DOHH2 (cell line): ENCODE measurements around the gene MAP7D3.

Experiments used
- EZH2phosphoT487 ChIP-seq: fragments of 200-600 bp; sonication (generic); IDR thresholded peaks from 2 replicates; pipeline ENCODE4 v1.6.1; 2017; ENCODE audit warnings: borderline replicate concordance, mild to moderate bottlenecking, antibody characterized with exemption, low read length, moderate library complexity, mixed read lengths
- TF ChIP-seq, protein P1 (sequence below): fragments of 200-600 bp; sonication (generic); IDR thresholded peaks from one replicate; pipeline ENCODE4 v1.5.1; 2014; ENCODE audit warnings: antibody characterized with exemption, mild to moderate bottlenecking, low read depth, low read length; ENCODE audit not compliant: poor library complexity, severe bottlenecking

DNA sequence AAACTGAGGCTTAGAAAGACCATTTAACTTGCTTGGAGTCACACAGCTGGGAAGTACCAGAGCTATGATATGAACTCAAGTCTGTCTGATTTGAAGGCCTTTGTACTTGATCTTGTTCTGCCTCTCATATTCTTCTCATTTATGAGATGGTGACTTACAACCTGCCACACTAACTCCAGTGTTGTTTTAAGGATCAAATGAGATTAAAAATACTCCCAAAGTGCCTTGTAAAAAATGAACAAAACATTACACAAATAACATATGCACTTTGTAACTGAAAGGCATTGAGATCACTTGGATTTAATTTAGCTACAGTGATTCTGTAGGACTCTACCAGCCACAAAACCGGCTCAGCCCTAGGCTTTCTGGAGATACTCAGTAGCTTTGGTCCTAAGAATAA, 15.6 kb upstream of the MAP7D3 start:
- TF ChIP-seq, protein P1, sequence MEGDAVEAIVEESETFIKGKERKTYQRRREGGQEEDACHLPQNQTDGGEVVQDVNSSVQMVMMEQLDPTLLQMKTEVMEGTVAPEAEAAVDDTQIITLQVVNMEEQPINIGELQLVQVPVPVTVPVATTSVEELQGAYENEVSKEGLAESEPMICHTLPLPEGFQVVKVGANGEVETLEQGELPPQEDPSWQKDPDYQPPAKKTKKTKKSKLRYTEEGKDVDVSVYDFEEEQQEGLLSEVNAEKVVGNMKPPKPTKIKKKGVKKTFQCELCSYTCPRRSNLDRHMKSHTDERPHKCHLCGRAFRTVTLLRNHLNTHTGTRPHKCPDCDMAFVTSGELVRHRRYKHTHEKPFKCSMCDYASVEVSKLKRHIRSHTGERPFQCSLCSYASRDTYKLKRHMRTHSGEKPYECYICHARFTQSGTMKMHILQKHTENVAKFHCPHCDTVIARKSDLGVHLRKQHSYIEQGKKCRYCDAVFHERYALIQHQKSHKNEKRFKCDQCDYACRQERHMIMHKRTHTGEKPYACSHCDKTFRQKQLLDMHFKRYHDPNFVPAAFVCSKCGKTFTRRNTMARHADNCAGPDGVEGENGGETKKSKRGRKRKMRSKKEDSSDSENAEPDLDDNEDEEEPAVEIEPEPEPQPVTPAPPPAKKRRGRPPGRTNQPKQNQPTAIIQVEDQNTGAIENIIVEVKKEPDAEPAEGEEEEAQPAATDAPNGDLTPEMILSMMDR: no peak
- TF ChIP-seq EZH2phosphoT487: no peak
